WTC11 (cell line): ENCODE data around the gene DPY19L3. TPM values are rescaled to one million over a fixed set of nuclear protein-coding genes. Genes with fewer than 3 reads are reported as not detected.

Experiments used
- ATF1 ChIP-seq: sonication (generic); formaldehyde crosslinking; IDR thresholded peaks from 2 replicates; pipeline ENCODE4 v1.8.1; 2023; ENCODE audit warnings: mild to moderate bottlenecking, moderate library complexity, missing genetic modification reagents
- E2F1 ChIP-seq: sonication (generic); formaldehyde crosslinking; IDR thresholded peaks from 2 replicates; pipeline ENCODE4 v1.8.0; 2022; ENCODE audit warnings: mild to moderate bottlenecking, missing genetic modification reagents
- E2F4 ChIP-seq: sonication (generic); formaldehyde crosslinking; IDR thresholded peaks from 2 replicates; pipeline ENCODE4 v1.8.1; 2022; ENCODE audit warnings: low read depth, mild to moderate bottlenecking, moderate library complexity, missing genetic modification reagents, borderline replicate concordance
- ERG ChIP-seq: fragments of 250-450 bp; sonication (Bioruptor Pico); IDR thresholded peaks from 2 replicates; pipeline ENCODE4 v1.8.0; 2021; ENCODE audit warnings: mild to moderate bottlenecking
- HMGA2 ChIP-seq: fragments of 250-450 bp; sonication (Bioruptor Pico); IDR thresholded peaks from 2 replicates; pipeline ENCODE4 v1.4.0; 2021; ENCODE audit warnings: mild to moderate bottlenecking, moderate library complexity
- HMGXB4 ChIP-seq: sonication (generic); formaldehyde crosslinking; IDR thresholded peaks from 2 replicates; pipeline ENCODE4 v1.8.1; 2023; ENCODE audit warnings: mild to moderate bottlenecking, moderate library complexity, missing genetic modification reagents
- IRF1 ChIP-seq: sonication (generic); formaldehyde crosslinking; IDR thresholded peaks from 2 replicates; pipeline ENCODE4 v1.8.0; 2023; ENCODE audit warnings: missing genetic modification reagents
- IRF2 ChIP-seq: sonication (generic); formaldehyde crosslinking; IDR thresholded peaks from 2 replicates; pipeline ENCODE4 v1.8.0; 2022; ENCODE audit warnings: low read depth, missing genetic modification reagents, borderline replicate concordance
- KAT7 ChIP-seq: sonication (generic); formaldehyde crosslinking; IDR thresholded peaks from 2 replicates; pipeline ENCODE4 v1.8.1; 2023; ENCODE audit warnings: missing genetic modification reagents, mild to moderate bottlenecking, borderline replicate concordance
- MLX ChIP-seq: sonication (generic); formaldehyde crosslinking; IDR thresholded peaks from 2 replicates; pipeline ENCODE4 v1.8.1; 2023; ENCODE audit warnings: mild to moderate bottlenecking, missing genetic modification reagents, moderate library complexity
- NFATC4 ChIP-seq: fragments of 250-450 bp; sonication (Bioruptor Pico); IDR thresholded peaks from 2 replicates; pipeline ENCODE4 v1.9.0; 2021; ENCODE audit warnings: mild to moderate bottlenecking
- NFYB ChIP-seq: sonication (generic); formaldehyde crosslinking; conservative IDR thresholded peaks from 2 replicates; pipeline ENCODE4 v1.8.0; 2022; ENCODE audit warnings: low read depth, missing genetic modification reagents
- PRRX2 ChIP-seq: fragments of 250-450 bp; sonication (Bioruptor Pico); IDR thresholded peaks from 2 replicates; pipeline ENCODE4 v1.8.0; 2021; ENCODE audit warnings: mild to moderate bottlenecking
- RELA ChIP-seq: sonication (generic); formaldehyde crosslinking; IDR thresholded peaks from 2 replicates; pipeline ENCODE4 v1.8.1; 2022; ENCODE audit warnings: missing genetic modification reagents, mild to moderate bottlenecking, borderline replicate concordance
- RORB ChIP-seq: fragments of 250-450 bp; sonication (Bioruptor Pico); IDR thresholded peaks from 2 replicates; pipeline ENCODE4 v1.9.0; 2021; ENCODE audit warnings: mild to moderate bottlenecking
- SP1 ChIP-seq: sonication (generic); formaldehyde crosslinking; conservative IDR thresholded peaks from 2 replicates; pipeline ENCODE4 v1.8.1; 2022; ENCODE audit warnings: missing genetic modification reagents
- TEAD4 ChIP-seq: sonication (generic); formaldehyde crosslinking; IDR thresholded peaks from 2 replicates; pipeline ENCODE4 v1.8.0; 2022; ENCODE audit warnings: mild to moderate bottlenecking, missing genetic modification reagents
- USF2 ChIP-seq: sonication (generic); formaldehyde crosslinking; IDR thresholded peaks from 2 replicates; pipeline ENCODE4 v1.8.1; 2023; ENCODE audit warnings: mild to moderate bottlenecking, missing genetic modification reagents, moderate library complexity
- ZMAT4 ChIP-seq: fragments of 250-450 bp; sonication (Bioruptor Pico); IDR thresholded peaks from 2 replicates; pipeline ENCODE4 v1.9.0; 2021; ENCODE audit warnings: mild to moderate bottlenecking
- ZNF121 ChIP-seq: sonication (generic); formaldehyde crosslinking; IDR thresholded peaks from 2 replicates; pipeline ENCODE4 v1.8.0; 2023; ENCODE audit warnings: missing genetic modification reagents
- ZNF232 ChIP-seq: sonication (generic); formaldehyde crosslinking; IDR thresholded peaks from 2 replicates; pipeline ENCODE4 v1.8.0; 2022; ENCODE audit warnings: mild to moderate bottlenecking, missing genetic modification reagents
- ZNF281 ChIP-seq: sonication (generic); formaldehyde crosslinking; IDR thresholded peaks from 2 replicates; pipeline ENCODE4 v1.8.0; 2023; ENCODE audit warnings: mild to moderate bottlenecking, missing genetic modification reagents
- ZNF416 ChIP-seq: fragments of 250-450 bp; sonication (Bioruptor Pico); IDR thresholded peaks from 2 replicates; pipeline ENCODE4 v1.9.0; 2021; ENCODE audit warnings: mild to moderate bottlenecking, inconsistent platforms
- ZNF425 ChIP-seq: fragments of 250-450 bp; sonication (Bioruptor Pico); conservative IDR thresholded peaks from 2 replicates; pipeline ENCODE4 v1.9.0; 2021; ENCODE audit warnings: mild to moderate bottlenecking
- ZNF671 ChIP-seq: fragments of 250-450 bp; sonication (Bioruptor Pico); IDR thresholded peaks from 2 replicates; pipeline ENCODE4 v1.8.0; 2021; ENCODE audit warnings: mild to moderate bottlenecking
- total RNA-seq: library from RNA; stranded (reverse); gene quantifications from 3 replicates; pipeline ENCODE4 v1.2.3, GENCODE V29; 2021

The DPY19L3 gene
- total RNA-seq, 1 experiment from 2014 or later, result 73.2 TPM

GRCh38 chr19:32405431-32406160 is at the start of gene DPY19L3 (continued):
- TF ChIP-seq USF2 (no peak), MLX (CRISPR knock-in tag) (no peak), ZNF671 (CRISPR knock-in tag) (no peak), HMGXB4 (CRISPR knock-in tag) (no peak), ERG (CRISPR knock-in tag) (no peak), NFATC4 (CRISPR knock-in tag) (no peak), E2F1 (CRISPR knock-in tag) (no peak), RORB (CRISPR knock-in tag) (no peak), E2F4 (no peak), SP1 (CRISPR knock-in tag) (peak; percentile 70), ZMAT4 (no peak), ZNF121 (CRISPR knock-in tag) (no peak), ATF1 (no peak), RELA (CRISPR knock-in tag) (no peak), ZNF281 (CRISPR knock-in tag) (no peak), TEAD4 (CRISPR knock-in tag) (no peak), ZNF232 (CRISPR knock-in tag) (no peak), IRF2 (CRISPR knock-in tag) (no peak), HMGA2 (CRISPR knock-in tag) (no peak), NFYB (CRISPR knock-in tag) (peak; percentile 77), IRF1 (CRISPR knock-in tag) (no peak), PRRX2 (CRISPR knock-in tag) (no peak), KAT7 (no peak), ZNF416 (no peak), ZNF425 (no peak)
